ENCODE results near the gene BACH1.

DNA sequence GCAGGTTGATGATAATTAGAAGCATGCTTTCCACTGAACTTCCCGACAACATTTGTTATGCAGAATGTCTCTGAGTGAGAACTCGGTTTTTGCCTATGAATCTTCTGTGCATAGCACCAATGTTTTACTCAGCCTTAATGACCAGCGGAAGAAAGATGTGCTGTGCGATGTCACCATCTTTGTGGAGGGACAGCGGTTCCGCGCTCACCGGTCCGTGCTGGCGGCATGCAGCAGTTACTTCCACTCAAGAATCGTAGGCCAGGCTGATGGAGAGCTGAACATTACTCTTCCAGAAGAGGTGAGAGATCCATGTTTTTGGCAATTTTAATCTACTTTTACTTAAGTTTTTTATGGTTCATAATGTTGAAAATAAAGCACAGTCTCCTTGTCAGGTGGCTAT lies 22.5 kb downstream of the BACH1 start:
- TF ChIP-seq, protein P1, sequence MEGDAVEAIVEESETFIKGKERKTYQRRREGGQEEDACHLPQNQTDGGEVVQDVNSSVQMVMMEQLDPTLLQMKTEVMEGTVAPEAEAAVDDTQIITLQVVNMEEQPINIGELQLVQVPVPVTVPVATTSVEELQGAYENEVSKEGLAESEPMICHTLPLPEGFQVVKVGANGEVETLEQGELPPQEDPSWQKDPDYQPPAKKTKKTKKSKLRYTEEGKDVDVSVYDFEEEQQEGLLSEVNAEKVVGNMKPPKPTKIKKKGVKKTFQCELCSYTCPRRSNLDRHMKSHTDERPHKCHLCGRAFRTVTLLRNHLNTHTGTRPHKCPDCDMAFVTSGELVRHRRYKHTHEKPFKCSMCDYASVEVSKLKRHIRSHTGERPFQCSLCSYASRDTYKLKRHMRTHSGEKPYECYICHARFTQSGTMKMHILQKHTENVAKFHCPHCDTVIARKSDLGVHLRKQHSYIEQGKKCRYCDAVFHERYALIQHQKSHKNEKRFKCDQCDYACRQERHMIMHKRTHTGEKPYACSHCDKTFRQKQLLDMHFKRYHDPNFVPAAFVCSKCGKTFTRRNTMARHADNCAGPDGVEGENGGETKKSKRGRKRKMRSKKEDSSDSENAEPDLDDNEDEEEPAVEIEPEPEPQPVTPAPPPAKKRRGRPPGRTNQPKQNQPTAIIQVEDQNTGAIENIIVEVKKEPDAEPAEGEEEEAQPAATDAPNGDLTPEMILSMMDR (IDR thresholded peaks at IDR 0.05 in 8 of 11, conservative IDR thresholded peaks at IDR 0.05 in 3 of 11), result no peak
- TF ChIP-seq POLR2AphosphoS5 (IDR thresholded peaks at IDR 0.05) (no peak), POLR2A (IDR thresholded peaks at IDR 0.05) (no peak)
